NAMALWA (cell line): Measurements from ENCODE around the gene TEX19.
"Not testable (repeated sequence)": the region's sequence is repeated elsewhere in the genome, so short reads cannot be mapped to it uniquely, and the experiment has no call there.

ENCODE experiments used
- DNase-seq: peaks from one replicate; pipeline ENCODE4 v3.0.0-alpha.2; 2015; ENCODE audit warnings: low spot score

The TEX19 gene

DNA sequence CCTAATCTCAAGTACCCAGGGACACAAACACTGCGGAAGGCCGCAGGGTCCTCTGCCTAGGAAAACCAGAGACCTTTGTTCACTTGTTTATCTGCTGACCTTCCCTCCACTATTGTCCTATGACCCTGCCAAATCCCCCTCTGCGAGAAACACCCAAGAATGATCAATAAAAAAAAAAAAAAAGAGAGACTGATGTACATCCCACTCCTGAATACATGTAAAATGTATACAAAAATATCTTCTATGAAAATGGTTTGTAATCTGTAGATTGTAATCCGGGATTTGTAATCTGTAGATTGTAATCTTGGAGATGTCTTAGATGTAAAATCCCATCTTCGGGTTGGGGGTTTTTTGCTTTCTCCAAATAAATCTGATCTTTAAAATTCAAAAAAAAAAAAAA lies 18.2 kb downstream of the TEX19 start:
- not testable (repeated sequence) for DNase-seq

DNA sequence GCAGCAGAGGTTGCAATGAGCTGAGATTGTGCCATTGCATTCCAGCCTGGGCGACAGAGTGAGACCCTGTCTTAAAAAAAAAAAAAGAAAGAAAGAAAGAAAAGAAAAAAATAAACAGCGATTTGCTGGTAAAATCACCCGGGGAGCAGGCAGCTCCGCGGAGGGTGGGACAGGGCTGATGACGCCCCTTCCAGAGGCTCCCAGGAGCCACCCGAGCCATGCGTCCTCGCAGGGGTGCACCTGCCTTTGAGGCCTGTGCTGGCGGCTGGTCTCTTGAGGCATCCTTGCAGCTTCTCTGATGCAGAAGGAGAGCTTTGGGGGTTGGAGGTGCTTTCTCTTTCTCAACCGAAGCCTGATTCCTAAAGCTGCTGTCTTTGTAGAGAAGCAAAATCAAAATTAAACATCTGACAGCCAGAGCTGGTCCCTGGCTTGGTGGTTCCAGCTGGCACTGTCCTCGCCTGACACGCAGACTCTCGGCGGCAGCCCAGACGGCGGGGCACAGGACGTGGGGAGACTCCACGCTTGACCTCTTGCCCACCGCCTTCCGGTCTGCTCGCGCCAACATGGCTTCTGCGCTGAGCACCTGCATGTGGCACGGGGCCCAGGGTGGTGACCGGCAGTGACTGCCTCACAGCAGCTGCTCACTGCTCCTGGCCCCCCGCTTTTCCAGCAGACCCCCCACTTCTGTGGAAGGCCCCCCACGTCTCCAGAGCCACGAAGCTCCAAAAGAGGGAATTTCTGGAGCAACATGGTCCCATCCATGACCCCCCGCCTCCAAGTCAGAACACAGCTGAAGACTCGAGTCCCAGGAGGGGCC lies 19.1 kb downstream of the TEX19 start:
- no peak for DNase-seq

DNA sequence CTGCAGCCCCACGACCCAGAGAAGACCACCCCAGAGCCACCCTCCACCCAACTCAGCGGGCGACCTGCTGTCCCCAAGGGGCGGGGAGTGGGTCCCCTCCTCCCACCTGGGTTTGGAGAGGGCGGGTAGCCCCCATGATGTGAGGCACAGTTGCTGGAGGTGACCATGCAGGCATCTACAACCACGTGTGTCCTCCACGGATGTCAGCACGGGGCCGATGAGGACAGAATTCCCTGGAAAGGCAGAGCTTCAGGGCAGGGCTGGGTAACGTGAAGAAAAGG lies 19.6 kb downstream of the TEX19 start:
- DNase-seq, result no peak

DNA sequence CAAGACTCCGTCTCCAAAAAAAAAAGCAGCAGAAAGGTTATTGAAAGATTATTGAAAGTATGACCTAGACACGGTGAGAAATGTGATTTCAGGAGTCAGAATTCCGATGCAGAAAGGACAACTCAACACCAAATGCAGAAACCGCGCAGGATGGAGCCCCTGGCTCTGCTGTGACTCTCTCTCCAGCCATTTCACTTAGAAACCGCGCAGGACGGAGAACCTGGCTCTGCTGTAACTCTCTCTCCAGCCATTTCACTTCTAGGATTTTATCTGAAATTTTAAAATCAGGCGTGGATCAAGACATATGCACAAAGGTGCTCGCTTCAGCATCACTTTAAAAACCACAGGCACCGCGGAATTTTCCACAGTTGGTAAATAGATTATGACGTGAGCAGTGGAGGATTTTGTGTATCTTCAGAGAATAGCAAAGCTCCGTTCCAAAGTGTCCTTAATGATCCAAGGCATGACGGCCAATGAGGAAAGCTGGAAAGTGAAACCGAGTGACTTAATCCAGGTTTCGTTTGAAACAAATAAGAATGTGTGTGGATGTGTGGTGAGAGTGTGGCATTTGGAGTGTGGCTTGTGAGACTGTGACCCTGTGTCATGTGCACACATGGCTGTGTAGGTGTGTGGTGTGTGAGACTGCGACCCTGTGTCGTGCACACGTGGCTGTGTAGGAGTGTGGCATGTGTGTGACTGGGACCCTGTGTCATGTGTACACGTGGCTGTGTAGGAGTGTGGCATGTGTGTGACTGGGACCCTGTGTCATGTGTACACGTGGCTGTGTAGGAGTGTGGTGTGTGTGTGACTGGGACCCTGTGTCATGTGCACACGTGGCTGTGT lies 22.0 kb downstream of the TEX19 start:
- no peak for DNase-seq

DNA sequence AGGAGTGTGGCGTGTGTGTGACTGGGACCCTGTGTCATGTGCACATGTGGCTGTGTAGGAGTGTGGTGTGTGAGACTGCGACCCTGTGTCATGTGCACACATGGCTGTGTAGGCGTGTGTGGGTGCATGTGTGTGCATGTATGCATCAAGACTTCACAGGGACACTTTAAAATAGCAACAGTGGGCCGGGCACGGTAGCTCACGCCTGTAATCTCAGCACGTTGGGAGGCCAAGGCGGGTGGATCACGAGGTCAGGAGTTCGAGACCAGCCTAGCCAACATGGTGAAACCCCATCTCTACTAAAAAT lies 22.6 kb downstream of the TEX19 start:
- DNase-seq, result not testable (repeated sequence)

DNA sequence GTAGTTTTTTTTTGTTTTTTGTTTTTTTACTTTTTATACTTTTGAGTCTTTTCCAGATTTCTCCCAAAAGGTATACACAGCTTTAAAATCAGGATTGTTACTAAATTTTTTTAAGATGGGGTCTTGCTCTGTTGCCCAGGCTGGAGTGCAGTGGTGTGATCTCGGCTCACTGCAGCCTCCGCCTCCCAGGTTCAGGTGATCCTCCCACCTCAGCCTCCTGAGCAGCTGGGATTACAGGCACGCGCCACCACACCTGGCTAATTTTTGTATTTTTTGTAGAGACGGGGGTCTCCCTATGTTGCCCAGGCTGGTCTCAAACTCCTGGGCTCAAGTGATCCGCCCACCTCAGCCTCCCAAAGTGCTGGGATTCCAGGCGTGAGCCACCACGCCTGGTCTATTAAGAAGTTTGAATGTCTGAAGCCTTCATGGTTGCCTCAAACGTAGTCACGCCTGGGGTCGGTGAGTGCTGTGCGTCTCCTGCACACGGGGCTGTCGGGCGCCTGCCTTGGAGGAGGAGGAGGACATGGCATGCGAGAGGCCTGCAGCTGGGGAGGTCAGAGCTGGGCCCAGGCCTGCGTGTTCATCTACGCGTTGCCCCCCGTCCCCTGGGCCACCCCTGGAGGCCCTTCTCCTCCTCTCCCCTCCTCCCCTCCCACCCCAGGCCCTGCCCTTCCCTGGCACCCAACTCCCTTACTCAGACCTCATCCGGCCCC lies 23.3 kb downstream of the TEX19 start:
- DNase-seq, result not testable (repeated sequence)

DNA sequence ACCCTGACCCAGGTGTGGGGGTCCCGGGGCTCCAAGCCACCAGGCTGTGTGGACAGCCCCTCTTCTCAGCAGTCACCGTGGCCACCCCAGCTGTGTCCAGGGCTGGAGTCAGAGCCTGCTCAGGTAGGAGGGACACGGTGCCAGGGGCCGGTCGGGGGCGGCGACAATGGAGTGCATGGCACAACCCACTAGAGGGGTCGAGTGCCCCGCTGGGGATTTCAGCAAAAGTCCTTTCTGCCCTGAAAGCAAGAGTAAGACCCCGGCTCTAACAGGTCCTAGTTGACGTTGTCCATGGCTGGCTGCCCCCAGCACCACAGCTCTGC lies 23.8 kb downstream of the TEX19 start:
- DNase-seq, result no peak

DNA sequence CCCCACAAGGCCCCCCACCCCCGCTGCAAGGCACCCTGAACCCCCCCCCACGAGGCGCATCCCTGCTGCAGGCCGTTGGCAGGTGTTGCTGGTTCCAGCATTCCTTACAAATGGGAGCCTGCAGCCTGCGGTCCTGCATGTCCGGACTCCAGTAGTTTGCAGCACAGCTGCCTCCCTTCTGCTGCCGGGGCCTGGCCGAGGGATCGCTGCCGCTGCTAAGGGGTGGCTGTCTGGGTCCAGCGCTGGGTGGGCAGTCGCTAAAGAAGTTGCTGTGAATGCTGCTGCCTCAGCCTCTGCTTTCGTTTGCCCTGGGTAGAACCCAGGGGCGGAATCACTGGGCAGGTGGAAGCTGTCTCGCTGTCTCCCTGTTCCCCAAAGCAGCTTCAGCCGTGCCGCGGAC lies 24.4 kb downstream of the TEX19 start:
- DNase-seq, result no peak

DNA sequence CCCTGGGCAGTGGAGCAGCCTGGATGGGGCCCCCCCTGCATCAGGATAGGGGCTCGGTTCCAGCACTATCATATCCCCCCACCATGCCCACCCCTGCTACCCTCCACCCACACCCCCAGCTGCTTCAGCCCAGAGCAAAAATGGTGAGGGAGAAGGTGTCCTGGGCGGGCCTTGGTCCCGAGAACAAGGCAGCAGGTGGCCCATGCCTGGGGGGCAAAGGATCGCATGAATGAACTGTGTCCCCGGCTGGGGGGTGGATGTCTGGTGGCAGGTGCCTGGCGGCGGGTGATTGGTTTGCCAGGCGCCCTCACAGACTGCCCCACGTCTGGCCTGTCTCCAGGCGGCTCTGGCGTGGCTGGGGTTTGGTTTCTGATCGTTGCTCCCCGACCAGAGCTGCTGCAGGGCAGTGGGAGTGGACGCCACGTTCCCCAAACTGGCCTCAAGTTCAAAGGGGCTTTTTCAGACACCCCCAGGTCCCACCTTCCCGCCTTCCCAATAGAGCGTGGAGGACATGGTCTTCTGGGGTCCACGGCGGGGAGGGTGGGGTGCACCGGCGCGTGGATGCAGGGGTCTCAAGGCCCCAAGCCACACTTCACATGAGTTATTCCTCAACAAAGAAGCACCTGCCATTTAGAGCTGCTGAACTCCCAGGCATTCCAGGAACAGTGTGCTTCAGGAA lies 25.1 kb downstream of the TEX19 start:
- peak; percentile 43 for DNase-seq

DNA sequence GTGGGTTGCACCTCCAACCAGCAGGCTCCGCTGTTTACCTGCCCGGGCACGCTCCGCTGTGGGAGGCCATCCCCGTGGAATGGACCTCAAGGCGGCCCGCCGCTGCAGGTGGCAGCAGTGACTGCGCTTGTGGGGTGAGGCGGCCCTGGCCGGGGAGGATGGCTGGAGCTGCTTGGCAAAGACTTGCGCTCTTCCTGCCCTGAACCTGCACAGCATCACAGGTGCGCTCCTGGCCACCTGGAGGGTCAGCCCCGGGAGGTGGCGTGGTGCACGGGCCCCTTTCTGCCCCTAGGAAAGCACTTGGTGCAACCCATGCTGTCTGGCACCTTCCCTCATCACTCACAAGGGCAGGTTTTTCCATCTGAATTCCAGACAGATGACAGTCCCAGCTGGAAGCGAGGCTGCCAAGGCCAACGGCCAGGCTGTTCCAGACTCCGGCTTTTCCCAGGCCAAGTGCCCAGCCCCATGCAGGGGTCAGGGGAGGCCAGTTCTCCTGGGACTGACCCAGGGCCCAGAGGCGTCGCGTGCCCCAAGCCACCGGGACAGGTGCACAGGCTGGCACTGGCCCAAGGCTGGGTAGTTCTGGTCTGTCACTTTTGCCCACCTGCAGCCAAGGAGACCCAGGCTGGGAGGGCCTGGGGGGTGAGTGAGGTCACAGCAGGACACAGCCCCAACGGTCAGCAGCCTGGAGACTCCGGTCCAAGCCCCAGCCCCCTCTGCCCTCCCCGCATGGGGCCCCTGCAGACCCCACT lies 25.9 kb downstream of the TEX19 start:
- DNase-seq, result no peak

DNA sequence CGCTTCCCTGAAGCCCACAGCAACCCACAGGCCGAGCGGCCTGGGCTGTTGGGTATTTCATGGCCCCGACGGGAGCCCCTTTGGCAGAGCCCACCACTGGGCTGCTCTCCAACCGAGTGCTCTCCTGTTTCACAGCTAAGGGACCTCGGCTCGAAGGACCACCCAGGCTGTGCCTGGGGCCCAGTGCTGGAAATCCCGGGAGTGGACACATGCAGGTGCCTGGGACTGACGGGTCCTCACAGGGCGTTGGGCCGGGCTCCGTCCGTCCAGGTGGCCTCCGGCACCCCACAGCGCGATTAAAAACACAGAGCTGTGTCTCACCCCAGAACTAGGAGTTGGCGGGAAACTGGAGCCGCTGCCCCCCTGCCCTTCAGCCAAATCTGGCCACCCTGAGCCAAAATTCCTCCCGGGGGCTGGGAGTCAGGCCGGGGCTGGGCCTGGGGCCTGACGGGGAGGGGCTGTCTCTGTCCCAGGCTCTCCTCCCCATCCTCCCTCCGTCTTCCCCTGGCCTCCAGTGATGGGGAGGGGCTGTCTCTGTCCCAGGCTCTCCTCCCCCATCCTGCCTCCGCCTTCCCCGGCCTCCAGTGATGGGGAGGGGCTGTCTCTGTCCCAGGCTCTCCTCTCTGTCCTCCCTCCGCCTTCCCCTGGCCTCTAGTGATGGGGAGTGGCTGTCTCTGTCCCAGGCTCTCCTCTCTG lies 26.7 kb downstream of the TEX19 start:
- no peak for DNase-seq

DNA sequence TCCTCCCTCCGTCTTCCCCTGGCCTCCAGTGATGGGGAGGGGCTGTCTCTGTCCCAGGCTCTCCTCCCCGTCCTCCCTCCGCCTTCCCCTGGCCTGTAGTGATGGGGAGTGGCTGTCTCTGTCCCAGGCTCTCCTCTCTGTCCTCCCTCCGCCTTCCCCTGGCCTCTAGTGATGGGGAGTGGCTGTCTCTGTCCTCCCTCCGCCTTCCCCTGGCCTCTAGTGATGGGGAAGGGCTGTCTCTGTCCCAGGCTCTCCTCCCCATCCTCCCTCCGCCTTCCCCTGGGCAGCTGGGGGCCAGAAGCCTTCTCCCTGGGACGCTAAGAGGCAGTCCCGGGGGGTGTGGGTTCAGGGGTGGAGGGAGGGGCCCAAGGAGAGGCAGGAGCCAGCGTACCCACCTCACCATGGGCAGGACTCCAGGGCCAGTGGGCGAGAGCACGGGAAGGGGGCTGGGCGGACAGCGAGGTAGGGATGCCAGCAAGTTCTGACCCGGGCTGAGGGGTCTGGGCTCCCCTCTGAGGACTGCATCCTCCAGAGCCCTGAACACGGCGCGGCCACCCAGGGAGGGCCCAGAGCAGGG lies 27.3 kb downstream of the TEX19 start:
- no peak for DNase-seq

DNA sequence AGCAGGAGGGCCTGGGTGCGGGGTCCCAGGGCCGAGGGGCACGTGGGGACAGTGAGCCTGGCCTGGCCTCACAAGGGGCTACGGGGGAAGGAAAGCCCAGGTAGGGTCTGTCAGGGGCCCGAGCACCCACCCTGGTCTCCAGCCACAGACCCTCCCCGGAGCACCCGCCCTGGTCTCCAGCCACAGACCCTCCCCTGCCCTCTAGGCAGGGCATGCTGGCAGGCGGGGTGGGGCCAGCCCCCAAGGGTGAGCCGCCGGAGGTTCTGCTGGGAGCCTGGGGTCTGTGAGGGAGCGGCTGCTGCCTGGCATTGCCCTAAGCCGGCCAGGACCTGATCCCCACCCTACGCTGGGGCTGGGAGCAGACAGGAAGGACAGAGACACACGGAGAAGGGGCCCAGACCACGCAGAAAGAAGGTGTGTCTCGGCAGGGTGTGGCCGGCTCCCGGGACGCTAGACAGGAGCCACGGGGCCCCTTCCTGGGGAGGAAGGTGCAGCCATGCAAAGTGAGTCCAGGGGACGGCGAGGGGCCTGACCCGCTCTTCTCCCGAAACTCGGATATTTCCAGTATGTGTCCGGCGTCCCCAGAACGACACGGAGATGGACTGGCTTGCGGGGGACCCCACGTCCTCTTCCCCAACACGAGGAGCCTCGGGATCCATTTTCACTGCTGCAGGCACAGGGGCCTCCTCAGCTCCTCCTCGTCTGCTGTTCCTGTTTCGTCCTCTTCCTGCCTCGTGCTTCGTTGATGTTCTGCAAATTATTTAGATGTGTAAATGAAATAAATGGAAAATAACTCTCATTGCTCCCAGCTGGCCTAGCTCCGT lies 28.0 kb downstream of the TEX19 start:
- DNase-seq, result no peak

DNA sequence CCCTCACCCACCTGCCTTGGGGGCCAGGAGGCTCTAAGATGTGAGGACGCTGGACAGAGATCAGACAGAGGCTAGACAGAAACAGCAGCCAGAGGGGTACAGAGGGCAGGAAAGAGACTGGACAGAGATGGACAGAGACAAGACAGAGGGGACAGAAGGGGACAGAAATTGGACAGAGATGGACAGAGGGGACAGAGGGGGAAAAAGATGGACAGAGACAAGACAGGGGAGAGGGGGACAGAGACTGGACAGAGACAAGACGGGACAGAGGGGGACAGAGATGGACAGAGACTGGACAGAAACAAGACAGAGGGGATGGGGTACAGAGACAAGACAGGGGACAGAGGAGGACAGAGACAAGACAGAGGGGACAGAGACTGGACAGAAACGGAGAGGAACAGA lies 28.7 kb downstream of the TEX19 start:
- no peak for DNase-seq

DNA sequence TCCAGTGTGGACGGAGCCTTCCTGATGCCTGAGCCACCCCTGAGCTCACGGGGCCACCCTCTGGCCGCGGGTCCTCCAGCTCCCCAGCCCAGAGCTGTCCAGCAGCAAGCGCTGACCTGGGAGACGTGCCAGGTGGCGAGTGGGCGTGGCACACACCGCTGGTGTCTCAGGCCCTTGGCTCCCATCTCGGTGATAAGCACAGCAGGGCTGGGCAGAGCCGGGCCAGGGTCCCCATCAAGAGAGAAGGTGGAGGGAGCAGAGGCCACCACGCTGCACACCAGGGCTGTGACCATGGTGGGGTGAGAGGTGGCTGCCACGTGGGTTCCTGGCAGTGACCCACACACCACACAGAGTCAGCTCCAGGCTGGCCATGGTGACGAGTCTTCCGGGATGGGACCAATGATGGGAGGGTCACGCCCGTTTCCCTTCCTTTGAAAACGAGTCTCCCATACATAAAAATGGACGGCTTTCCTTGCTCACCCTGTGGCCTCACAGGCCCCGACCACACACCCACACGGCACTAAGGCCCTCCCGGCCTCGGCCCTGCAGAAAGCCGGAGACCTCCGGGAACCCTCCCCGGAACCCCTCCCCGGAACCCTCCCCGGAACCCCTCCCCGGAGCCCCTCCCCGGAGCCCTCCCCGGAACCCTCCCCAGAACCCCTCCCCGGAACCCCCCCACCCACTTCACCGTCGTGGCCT lies 29.3 kb downstream of the TEX19 start:
- DNase-seq, result no peak

DNA sequence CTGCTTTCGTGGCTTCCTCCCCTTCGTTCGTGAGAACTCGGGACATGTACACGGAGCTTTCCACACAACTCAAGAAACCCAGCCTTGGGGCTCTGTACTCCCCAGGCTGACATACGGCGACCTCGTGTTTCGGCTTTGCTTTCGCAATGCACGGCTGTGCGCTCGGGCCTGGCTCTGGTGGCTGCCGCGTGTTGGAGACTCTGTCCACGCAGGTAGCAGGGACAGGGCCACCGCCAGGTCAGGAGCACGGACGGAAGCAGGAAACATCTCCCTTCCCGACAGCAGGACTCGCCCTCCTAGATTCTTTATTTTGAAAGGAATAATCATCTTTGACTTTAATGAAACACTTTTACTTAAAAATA lies 29.9 kb downstream of the TEX19 start:
- DNase-seq, result no peak

DNA sequence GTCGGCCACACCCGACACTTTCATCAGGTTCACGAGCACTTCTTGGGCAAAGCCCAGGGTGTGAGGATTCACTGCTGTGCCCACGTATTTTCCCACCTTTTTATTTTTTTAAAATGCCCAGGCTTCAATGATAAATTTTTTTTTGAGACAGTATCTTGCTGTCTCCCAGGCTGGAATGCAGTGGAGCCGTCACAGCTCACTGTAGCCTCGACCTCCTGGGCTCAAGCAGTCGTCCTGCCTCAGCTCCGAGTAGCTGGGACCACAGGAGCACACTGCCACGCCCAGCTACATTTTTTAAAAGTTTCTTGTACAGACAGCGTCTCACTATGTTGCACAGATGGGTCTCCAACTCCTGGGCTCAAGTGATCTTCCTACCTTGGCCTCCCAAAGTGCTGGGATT lies 30.3 kb downstream of the TEX19 start:
- DNase-seq, result no peak

DNA sequence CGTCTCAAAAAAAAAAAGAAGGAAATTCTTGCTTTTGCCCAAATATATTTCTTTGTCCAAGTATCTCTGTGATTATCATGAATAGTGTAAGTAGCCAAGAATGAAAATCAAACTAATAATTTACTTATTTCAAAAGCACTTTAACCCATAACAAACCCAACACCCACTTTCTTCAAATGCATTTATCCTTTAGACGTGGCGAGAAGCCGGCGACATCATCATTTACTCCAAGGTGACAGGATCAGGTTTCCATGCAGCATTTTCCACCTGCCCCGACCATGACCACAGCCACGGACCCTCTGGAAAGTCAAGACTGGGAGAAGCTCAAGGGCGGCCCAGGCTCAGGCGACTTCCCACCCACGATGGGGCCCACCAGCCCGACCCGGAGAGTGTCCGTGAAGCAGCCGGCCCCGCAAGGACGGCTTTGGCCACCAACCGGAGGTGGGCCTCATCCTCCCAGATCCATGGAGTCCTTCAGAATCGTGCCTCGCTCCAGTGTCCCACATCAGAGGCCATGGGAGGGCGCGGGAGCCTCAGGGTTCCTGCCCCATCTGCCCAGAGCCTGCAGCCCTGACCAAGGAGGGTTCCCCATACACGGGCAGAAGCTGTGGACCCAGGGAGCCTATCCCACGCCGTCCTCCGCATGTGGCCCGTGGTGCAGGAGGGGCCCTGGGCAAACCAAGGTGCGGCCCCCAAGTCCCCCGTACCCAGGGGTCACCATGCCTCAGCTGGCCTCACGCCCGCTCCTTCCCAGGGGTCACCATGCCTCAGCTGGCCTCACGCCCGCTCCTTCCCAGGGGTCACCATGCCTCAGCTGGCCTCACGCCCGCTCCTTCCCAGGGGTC lies 31.2 kb downstream of the TEX19 start:
- DNase-seq, result no peak
